Measurements from ENCODE around the gene METTL16. TPM values are rescaled to one million over a fixed set of nuclear protein-coding genes. Genes with fewer than 3 reads are reported as not detected.

The METTL16 gene
- total and polyA plus RNA-seq, 9 of the 15 experiments (the other 6 are each of a cell fraction or from before 2014, with no cell fraction given): 12.1 to 30.5 (median 19.8) TPM

DNA sequence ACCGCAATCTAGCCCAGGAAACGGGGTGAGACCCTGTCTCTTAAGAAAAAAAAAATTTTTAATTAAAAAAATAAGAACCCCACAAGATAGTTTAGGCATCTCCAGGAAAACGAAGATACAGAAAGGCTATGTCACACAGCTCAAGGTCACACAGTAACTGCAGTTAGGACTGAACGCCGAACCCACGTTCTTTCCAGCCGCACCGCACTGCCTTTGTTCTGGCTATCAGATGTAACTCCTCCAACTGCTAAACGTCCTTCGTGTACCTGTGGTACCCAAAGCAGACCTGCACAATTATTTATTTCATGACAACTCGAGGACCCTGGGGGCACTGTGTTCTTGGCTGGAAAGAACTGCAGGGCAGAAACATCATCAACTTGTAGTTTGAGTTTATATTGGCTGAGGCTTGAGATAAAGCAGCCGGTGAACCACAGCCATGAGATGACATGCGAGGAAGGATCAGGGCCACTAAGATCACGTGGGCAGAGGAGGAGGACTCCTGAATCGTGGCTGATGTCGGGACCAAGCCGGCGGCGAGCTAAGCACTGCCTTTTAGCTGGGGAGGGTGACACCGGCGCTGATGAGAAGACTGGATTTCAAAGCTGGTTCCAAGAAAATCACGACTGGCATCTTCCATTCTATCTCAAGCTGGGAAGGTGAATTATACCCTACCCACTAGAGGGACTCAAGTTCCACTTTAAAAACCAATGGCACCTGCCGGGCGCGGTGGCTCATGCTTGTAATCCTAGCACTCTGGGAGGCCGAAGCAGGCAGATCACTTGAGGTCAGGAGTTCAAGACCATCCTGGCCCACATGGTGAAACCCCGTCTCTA, 90.2 kb downstream of the METTL16 start (continued):
- TF ChIP-seq, protein P1, sequence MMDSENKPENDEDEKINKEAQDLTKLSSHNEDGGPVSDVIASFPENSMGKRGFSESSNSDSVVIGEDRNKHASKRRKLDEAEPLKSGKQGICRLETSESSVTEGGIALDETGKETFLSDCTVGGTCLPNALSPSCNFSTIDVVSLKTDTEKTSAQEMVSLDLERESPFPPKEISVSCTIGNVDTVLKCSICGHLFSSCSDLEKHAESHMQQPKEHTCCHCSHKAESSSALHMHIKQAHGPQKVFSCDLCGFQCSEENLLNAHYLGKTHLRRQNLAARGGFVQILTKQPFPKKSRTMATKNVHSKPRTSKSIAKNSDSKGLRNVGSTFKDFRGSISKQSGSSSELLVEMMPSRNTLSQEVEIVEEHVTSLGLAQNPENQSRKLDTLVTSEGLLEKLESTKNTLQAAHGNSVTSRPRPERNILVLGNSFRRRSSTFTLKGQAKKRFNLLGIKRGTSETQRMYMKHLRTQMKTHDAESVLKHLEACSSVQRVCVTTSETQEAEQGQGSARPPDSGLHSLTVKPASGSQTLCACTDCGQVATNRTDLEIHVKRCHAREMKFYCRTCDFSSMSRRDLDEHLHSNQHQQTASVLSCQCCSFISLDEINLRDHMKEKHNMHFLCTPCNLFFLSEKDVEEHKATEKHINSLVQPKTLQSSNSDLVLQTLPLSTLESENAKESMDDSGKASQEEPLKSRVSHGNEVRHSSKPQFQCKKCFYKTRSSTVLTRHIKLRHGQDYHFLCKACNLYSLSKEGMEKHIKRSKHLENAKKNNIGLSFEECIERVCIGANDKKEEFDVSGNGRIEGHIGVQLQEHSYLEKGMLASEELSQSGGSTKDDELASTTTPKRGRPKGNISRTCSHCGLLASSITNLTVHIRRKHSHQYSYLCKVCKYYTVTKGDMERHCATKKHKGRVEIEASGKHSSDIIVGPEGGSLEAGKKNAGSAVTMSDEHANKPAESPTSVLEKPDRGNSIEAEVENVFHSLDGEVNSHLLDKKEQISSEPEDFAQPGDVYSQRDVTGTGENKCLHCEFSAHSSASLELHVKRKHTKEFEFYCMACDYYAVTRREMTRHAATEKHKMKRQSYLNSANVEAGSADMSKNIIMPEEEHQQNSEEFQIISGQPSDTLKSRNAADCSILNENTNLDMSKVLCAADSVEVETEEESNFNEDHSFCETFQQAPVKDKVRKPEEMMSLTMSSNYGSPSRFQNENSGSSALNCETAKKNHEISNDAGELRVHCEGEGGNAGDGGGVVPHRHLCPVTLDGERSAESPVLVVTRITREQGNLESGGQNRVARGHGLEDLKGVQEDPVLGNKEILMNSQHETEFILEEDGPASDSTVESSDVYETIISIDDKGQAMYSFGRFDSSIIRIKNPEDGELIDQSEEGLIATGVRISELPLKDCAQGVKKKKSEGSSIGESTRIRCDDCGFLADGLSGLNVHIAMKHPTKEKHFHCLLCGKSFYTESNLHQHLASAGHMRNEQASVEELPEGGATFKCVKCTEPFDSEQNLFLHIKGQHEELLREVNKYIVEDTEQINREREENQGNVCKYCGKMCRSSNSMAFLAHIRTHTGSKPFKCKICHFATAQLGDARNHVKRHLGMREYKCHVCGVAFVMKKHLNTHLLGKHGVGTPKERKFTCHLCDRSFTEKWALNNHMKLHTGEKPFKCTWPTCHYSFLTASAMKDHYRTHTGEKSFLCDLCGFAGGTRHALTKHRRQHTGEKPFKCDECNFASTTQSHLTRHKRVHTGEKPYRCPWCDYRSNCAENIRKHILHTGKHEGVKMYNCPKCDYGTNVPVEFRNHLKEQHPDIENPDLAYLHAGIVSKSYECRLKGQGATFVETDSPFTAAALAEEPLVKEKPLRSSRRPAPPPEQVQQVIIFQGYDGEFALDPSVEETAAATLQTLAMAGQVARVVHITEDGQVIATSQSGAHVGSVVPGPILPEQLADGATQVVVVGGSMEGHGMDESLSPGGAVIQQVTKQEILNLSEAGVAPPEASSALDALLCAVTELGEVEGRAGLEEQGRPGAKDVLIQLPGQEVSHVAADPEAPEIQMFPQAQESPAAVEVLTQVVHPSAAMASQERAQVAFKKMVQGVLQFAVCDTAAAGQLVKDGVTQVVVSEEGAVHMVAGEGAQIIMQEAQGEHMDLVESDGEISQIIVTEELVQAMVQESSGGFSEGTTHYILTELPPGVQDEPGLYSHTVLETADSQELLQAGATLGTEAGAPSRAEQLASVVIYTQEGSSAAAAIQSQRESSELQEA (IDR thresholded peaks at IDR 0.05; ENCODE audit: low read depth): no peak
- TF ChIP-seq, protein P2, sequence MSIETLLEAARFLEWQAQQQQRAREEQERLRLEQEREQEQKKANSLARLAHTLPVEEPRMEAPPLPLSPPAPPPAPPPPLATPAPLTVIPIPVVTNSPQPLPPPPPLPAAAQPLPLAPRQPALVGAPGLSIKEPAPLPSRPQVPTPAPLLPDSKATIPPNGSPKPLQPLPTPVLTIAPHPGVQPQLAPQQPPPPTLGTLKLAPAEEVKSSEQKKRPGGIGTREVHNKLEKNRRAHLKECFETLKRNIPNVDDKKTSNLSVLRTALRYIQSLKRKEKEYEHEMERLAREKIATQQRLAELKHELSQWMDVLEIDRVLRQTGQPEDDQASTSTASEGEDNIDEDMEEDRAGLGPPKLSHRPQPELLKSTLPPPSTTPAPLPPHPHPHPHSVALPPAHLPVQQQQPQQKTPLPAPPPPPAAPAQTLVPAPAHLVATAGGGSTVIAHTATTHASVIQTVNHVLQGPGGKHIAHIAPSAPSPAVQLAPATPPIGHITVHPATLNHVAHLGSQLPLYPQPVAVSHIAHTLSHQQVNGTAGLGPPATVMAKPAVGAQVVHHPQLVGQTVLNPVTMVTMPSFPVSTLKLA (conservative IDR thresholded peaks at IDR 0.05): no peak
- TF ChIP-seq, protein P3, sequence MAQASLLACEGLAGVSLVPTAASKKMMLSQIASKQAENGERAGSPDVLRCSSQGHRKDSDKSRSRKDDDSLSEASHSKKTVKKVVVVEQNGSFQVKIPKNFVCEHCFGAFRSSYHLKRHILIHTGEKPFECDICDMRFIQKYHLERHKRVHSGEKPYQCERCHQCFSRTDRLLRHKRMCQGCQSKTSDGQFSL (CRISPR knock-in tag; IDR thresholded peaks at IDR 0.05): no peak
- TF ChIP-seq, protein P3 (tag; IDR thresholded peaks at IDR 0.05): no peak
- TF ChIP-seq SAP30 (IDR thresholded peaks at IDR 0.05; ENCODE audit: borderline replicate concordance, insufficient read depth, low read depth, low read length, poor library complexity, severe bottlenecking) (no peak), LCOR (CRISPR knock-in tag; IDR thresholded peaks at IDR 0.05) (no peak), TCF7L2 (IDR thresholded peaks at IDR 0.05; ENCODE audit: low read depth, low read length) (no peak), CCNT2 (IDR thresholded peaks at IDR 0.05; ENCODE audit: borderline replicate concordance, extremely low read depth, insufficient read length, low read depth, low read length) (no peak), ESRRA (IDR thresholded peaks at IDR 0.05; ENCODE audit: borderline replicate concordance, low read depth) (no peak), ZNF347 (CRISPR knock-in tag; IDR thresholded peaks at IDR 0.05; ENCODE audit: low read depth) (no peak), OTX1 (CRISPR knock-in tag; IDR thresholded peaks at IDR 0.05) (no peak), SIRT6 (IDR thresholded peaks at IDR 0.05; ENCODE audit: low read depth, low read length) (no peak), SP1 (CRISPR knock-in tag; IDR thresholded peaks at IDR 0.05) (no peak)

Measured in K562 (cell line).